B cell (primary cell): ENCODE data around the gene PSMD2. TPM values are rescaled to one million over a fixed set of nuclear protein-coding genes. Genes with fewer than 3 reads are reported as not detected.

Source experiments
- ATAC-seq: fragments of 200-7000 bp; cut with Tn5 transposase; one replicate; pipeline ENCODE4 v1.10.0; 2021; ENCODE audit warnings: low read depth, mild to moderate bottlenecking, moderate number of reproducible peaks, moderate library complexity
- CTCF ChIA-PET: fragments of 350-600 bp; sonication (Branson Sonifier 250); formaldehyde crosslinking; loops from one replicate; lab custom pipeline; 2021; ENCODE audit warnings: antibody characterized with exemption, inconsistent platforms; lab: Charles Lee
- POLR2A ChIA-PET: fragments of 350-600 bp; sonication (Branson Sonifier 250); formaldehyde crosslinking; loops from one replicate; lab custom pipeline; 2021; ENCODE audit warnings: antibody characterized with exemption; lab: Charles Lee
- DNase-seq: peaks from one replicate; pipeline ENCODE4 v3.0.0; 2013
- H2AFZ ChIP-seq: 2 replicates; pipeline ENCODE4 v1.6.1; 2012; ENCODE audit warnings: mild to moderate bottlenecking, low read depth, low read length; ENCODE audit not compliant: insufficient read depth, poor library complexity, severe bottlenecking
- H3K27ac ChIP-seq, 2 donors: 1 replicate in 1 of 2; 2 replicates in 1 of 2; pipeline ENCODE4 v1.5.1; 2012 to 2013; ENCODE audit warnings: low read length in 2 of 2, mild to moderate bottlenecking in 2 of 2, moderate library complexity in 1 of 2
- H3K27me3 ChIP-seq, 4 experiments: fragments of 200-600 bp in 1 of 4; sonication (generic) in 1 of 4; replicated peaks in 1 of 4; 1 replicate in 2 of 4; 2 replicates in 2 of 4; pipeline versions ENCODE4 v1.6.1 to v1.7.0; 2013 to 2016; ENCODE audit warnings: low read length in 3 of 4, mild to moderate bottlenecking in 2 of 4, mixed read lengths in 1 of 4, moderate library complexity in 1 of 4; ENCODE audit not compliant: insufficient read depth in 4 of 4, control insufficient read depth in 3 of 4; ENCODE audit errors: control extremely low read depth in 1 of 4
- H3K36me3 ChIP-seq, 2 experiments: replicated peaks in 1 of 2; 1 replicate in 1 of 2; 2 replicates in 1 of 2; pipeline versions ENCODE4 v1.6.1 to v1.7.1; 2013; ENCODE audit warnings: low read length in 1 of 2; ENCODE audit not compliant: insufficient read depth in 2 of 2, control insufficient read depth in 1 of 2; ENCODE audit errors: control extremely low read depth in 1 of 2, extremely low read depth in 1 of 2
- H3K4me1 ChIP-seq, 2 donors: fragments of 200-600 bp in 1 of 2; sonication (generic) in 1 of 2; 1 replicate in 1 of 2; 2 replicates in 1 of 2; pipeline versions ENCODE4 v1.5.1 to v1.6.1; 2013 to 2017; ENCODE audit warnings: low read length in 2 of 2; ENCODE audit not compliant: control insufficient read depth in 2 of 2, insufficient read depth in 2 of 2
- H3K4me2 ChIP-seq: replicated peaks from 2 replicates; pipeline ENCODE3; 2012; ENCODE audit warnings: mild to moderate bottlenecking, low read depth, low read length; ENCODE audit not compliant: poor library complexity, severe bottlenecking
- H3K4me3 ChIP-seq, 5 experiments: fragments of 200-600 bp in 1 of 5; sonication (generic) in 1 of 5; 1 replicate in 3 of 5; 2 replicates in 2 of 5; pipeline versions ENCODE4 v1.5.1 to v1.7.0; 2011 to 2016; ENCODE audit warnings: low read length in 4 of 5, mild to moderate bottlenecking in 4 of 5, low read depth in 2 of 5, control low read depth in 1 of 5, moderate library complexity in 1 of 5; ENCODE audit not compliant: insufficient read depth in 1 of 5; ENCODE audit errors: control extremely low read depth in 1 of 5, extremely low read depth in 1 of 5
- H3K79me2 ChIP-seq: fragments of 200-600 bp; sonication (generic); one replicate; pipeline ENCODE4 v1.6.0; 2016; ENCODE audit warnings: low read length; ENCODE audit not compliant: control insufficient read depth, insufficient read depth
- H3K9ac ChIP-seq: fragments of 200-600 bp; sonication (generic); 2 replicates; pipeline ENCODE4 v1.6.1; 2017; ENCODE audit warnings: mild to moderate bottlenecking, low read length, moderate library complexity
- H3K9me3 ChIP-seq, 3 donors: one replicate each; pipeline versions ENCODE4 v1.6.1 to v1.7.1; 2013; ENCODE audit warnings: low read length in 2 of 3; ENCODE audit not compliant: control insufficient read depth in 2 of 3, insufficient read depth in 1 of 3; ENCODE audit errors: control extremely low read depth in 1 of 3
- H4K20me1 ChIP-seq: 2 replicates; pipeline ENCODE4 v1.6.0; 2012; ENCODE audit warnings: mild to moderate bottlenecking, low read length; ENCODE audit not compliant: insufficient read depth, control insufficient read depth, poor library complexity, severe bottlenecking
- H3K27ac Mint-ChIP-seq: one replicate; pipeline ENCODE4 v1.8.0; 2021; ENCODE audit warnings: mixed read lengths
- H3K27me3 Mint-ChIP-seq: one replicate; pipeline ENCODE4 v1.8.0; 2021; ENCODE audit warnings: mixed read lengths
- H3K4me1 Mint-ChIP-seq: one replicate; pipeline ENCODE4 v1.8.0; 2021; ENCODE audit warnings: mixed read lengths
- H3K4me3 Mint-ChIP-seq: one replicate; pipeline ENCODE4 v1.8.0; 2021; ENCODE audit warnings: mixed read lengths
- H3K9me3 Mint-ChIP-seq: one replicate; pipeline ENCODE4 v1.8.0; 2022; ENCODE audit warnings: mixed read lengths; ENCODE audit not compliant: insufficient read depth
- EZH2 ChIP-seq: IDR thresholded peaks from 2 replicates; pipeline ENCODE4 v1.6.1; 2012; ENCODE audit warnings: borderline replicate concordance, low read depth, mild to moderate bottlenecking, moderate library complexity, low read length; ENCODE audit not compliant: insufficient read depth, poor library complexity, severe bottlenecking
- WGBS: methylation state at CpG from one replicate; pipeline ENCODE4 v1.1.5; 2013; ENCODE audit warnings: missing lambda C conversion rate; ENCODE audit not compliant: insufficient coverage; 5-methylcytosine and 5-hydroxymethylcytosine counted together
- intact Hi-C: fragments of 100-400 bp; cut with micrococcal nuclease; formaldehyde crosslinking; loops from one replicate; pipeline ENCODE4 v1.10.0; 2022
- polyA plus RNA-seq: library from polyadenylated mRNA; depleted of rRNA; stranded (reverse); fragments of >200 nt; gene quantifications from 2 replicates; pipeline ENCODE4 v1.2.3, GENCODE V29; 2012
- total RNA-seq, 2 donors: library from RNA; stranded (reverse); fragments of 120-200 nt in 1 of 2; gene quantifications; 1 replicate in 1 of 2; 2 replicates in 1 of 2; pipeline versions ENCODE4 v1.2.3 to v1.2.4, GENCODE V29; 2013 to 2022
- TF ChIP-seq, protein P1 (sequence below): fragments of 200-600 bp; IDR thresholded peaks from one replicate; pipeline ENCODE4 v1.8.0; 2022; ENCODE audit warnings: antibody characterized with exemption, mild to moderate bottlenecking

The PSMD2 gene
- total and polyA plus RNA-seq, 2 donors (not counting 1 experiment from before 2014, with no cell fraction given) = 79.4 to 140 TPM

DNA sequence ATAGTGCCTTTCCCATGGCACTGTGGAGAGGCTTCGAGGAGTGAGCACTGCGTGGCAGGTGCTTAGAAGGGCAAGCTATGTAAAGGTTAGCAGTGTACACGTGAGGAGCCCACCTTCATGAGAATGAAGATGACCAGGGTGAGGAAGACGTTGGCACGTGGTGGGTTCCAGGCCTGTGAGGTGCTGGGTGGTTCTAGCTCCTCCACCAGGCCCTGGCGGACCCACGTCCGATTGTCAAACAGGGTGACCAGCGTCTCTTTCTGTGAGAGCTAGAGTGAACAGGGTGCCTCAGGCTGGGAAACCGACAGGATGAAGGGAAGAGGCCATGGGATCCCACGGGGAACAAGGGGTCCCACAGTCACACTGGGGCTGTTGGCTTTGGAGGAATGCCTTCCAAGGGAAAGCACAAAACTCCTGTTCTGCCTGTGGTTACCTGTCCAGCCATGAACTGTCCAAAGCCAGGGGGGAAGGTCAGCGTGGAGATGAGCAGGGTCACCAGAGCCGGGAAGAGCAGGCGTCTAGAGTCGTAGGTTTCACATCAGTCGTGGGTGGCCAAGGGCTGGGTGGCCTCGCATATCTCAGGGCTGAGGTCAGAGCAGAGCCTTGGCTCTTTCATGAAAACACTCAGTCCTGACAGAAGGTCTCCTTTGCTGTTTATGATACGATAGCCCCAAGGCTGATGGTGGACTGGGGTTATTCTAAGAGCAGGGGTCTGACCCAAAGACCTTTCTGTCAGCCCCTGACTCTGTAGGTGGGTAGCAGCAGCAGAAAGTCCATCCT lies 56.4 kb downstream of the PSMD2 start:
- 96% methylated on average over 16 of the region's 18 CpGs for WGBS
- ATAC-seq (no peak), DNase-seq (no peak)
- intact Hi-C loops = no loop called here
- H3K36me3 ChIP-seq = no peaks in the 10 kb centered on the region
- no peak for TF ChIP-seq EZH2
- TF ChIP-seq, protein P1, sequence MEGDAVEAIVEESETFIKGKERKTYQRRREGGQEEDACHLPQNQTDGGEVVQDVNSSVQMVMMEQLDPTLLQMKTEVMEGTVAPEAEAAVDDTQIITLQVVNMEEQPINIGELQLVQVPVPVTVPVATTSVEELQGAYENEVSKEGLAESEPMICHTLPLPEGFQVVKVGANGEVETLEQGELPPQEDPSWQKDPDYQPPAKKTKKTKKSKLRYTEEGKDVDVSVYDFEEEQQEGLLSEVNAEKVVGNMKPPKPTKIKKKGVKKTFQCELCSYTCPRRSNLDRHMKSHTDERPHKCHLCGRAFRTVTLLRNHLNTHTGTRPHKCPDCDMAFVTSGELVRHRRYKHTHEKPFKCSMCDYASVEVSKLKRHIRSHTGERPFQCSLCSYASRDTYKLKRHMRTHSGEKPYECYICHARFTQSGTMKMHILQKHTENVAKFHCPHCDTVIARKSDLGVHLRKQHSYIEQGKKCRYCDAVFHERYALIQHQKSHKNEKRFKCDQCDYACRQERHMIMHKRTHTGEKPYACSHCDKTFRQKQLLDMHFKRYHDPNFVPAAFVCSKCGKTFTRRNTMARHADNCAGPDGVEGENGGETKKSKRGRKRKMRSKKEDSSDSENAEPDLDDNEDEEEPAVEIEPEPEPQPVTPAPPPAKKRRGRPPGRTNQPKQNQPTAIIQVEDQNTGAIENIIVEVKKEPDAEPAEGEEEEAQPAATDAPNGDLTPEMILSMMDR = no peak
- Mint-ChIP-seq H3K4me3 (no peak overlapping the region), H3K9me3 (no peaks in the 10 kb centered on the region), H3K4me1 (no peaks in the 10 kb centered on the region), H3K27me3 (no peaks in the 10 kb centered on the region), H3K27ac (no peak overlapping the region)
- no peak overlapping the region for H3K4me2 ChIP-seq
- H2AFZ ChIP-seq = no peak overlapping the region
- H4K20me1 ChIP-seq = no peaks in the 10 kb centered on the region
- no peaks in the 10 kb centered on the region for H3K9me3 ChIP-seq
- CTCF ChIA-PET = interaction anchor here (2.0 to 5.2 kb wide), 3 partner anchors 16 to 185 kb away, joined by 10 to 76 read pairs (median 20); no protein-coding TSS in a partner anchor
- no peak overlapping the region for H3K9ac ChIP-seq
- no peak overlapping the region for H3K4me3 ChIP-seq
- H3K4me1 ChIP-seq = peaks cover 0 to 8% of the 10 kb centered on the region in 2 donors
- no peaks in the 10 kb centered on the region for H3K79me2 ChIP-seq
- POLR2A ChIA-PET = no interaction called here
- H3K27me3 ChIP-seq = no peaks in the 10 kb centered on the region
- H3K27ac ChIP-seq = no peak overlapping the region

DNA sequence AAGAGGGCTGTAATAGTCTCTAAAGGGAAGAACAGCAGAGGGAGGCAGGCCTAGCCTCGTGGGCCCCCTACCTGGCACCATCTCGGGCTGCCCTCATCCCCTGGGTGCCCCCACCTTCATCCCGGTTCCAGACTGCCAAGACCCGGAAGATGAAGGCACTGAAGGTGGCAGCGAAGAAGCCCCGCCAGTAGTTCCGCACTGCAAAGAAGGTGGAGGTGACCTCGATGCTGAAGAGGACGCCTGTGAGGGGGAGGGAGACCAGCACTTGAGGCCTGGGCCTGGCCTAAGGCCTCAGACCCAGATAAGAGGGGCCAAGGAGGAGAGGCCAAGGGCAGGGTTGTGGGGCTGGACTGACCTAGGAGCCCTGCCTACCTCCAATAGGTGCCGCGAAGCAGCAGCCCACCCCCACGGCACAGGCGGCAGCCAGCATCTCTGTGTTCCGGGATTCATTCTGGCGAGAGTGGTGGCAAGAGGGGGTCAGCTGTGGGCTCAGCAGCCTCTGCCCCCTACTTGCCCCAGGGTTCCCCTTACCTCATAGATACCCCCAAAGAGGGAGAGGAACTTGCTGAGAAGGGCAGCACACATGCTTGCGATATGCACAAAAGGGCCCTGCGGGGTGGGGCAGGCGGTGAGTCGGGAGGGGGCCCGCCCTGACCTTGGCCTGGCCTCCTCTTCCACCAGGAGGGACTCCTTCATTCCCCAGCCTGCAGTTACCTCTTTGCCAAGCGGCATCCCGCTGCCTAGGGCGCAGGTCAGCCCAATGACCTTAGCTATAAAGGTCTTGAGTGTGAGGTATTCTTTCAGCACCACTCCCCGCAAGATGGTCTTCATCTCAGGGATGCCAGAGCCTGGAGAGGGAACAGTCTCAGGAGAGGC lies 58.4 kb downstream of the PSMD2 start:
- Histone ChIP-seq H3K27me3 (no peaks in the 10 kb centered on the region), H3K36me3 (no peaks in the 10 kb centered on the region), H3K27ac (no peak overlapping the region), H3K4me1 (peaks cover 6 to 14% of the 10 kb centered on the region in 2 donors), H3K4me3 (no peak overlapping the region), H3K9ac (no peak overlapping the region), H2AFZ (no peak overlapping the region), H3K9me3 (no peaks in the 10 kb centered on the region), H3K4me2 (no peak overlapping the region), H4K20me1 (no peaks in the 10 kb centered on the region), H3K79me2 (peaks cover 5% of the 10 kb centered on the region)
- Mint-ChIP-seq H3K4me3 (no peak overlapping the region), H3K27me3 (no peaks in the 10 kb centered on the region), H3K4me1 (peaks cover 3% of the 10 kb centered on the region), H3K27ac (no peak overlapping the region), H3K9me3 (no peaks in the 10 kb centered on the region)
- DNase-seq (no peak), ATAC-seq (no peak)
- POLR2A ChIA-PET = no interaction called here
- TF ChIP-seq, protein P1 = no peak
- TF ChIP-seq EZH2 = no peak
- intact Hi-C loops = no loop called here
- CTCF ChIA-PET = no interaction called here
- WGBS = 96% methylated on average over 21 of the region's 24 CpGs
